Mesenchymal stem cell (in vitro differentiated cells and primary cell): ENCODE data around the gene BCKDHB.

ENCODE experiments used
- DNase-seq: peaks from one replicate; pipeline ENCODE4 v3.0.0-alpha.2; 2013
- H2AFZ ChIP-seq: one replicate; pipeline ENCODE4 v1.6.1; 2013; ENCODE audit warnings: low read depth, mild to moderate bottlenecking, control low read depth, inconsistent platforms, low read length, moderate library complexity
- H2AK5ac ChIP-seq: 2 replicates; pipeline ENCODE4 v1.6.1; 2013; ENCODE audit warnings: low read length, moderate library complexity, mild to moderate bottlenecking, inconsistent platforms; ENCODE audit not compliant: severe bottlenecking
- H2BK120ac ChIP-seq: one replicate; pipeline ENCODE4 v1.6.1; 2013; ENCODE audit warnings: low read depth, mild to moderate bottlenecking, inconsistent platforms, low read length, moderate library complexity
- H2BK12ac ChIP-seq, 2 experiments: one replicate each; pipeline ENCODE4 v1.6.1; 2013; ENCODE audit warnings: inconsistent platforms in 2 of 2, low read length in 2 of 2, mild to moderate bottlenecking in 2 of 2, moderate library complexity in 2 of 2, control low read depth in 1 of 2
- H2BK15ac ChIP-seq: one replicate; pipeline ENCODE4 v1.6.1; 2013; ENCODE audit warnings: mild to moderate bottlenecking, low read depth, inconsistent platforms; ENCODE audit not compliant: poor library complexity, severe bottlenecking
- H2BK5ac ChIP-seq: 2 replicates; pipeline ENCODE4 v1.6.1; 2013; ENCODE audit warnings: low read depth, mild to moderate bottlenecking, low read length, control low read depth, inconsistent platforms; ENCODE audit not compliant: poor library complexity, severe bottlenecking
- H3K14ac ChIP-seq, 2 experiments: one replicate each; pipeline ENCODE4 v1.6.1; 2013; ENCODE audit warnings: inconsistent platforms in 2 of 2, low read length in 2 of 2, control low read depth in 1 of 2, mild to moderate bottlenecking in 1 of 2, moderate library complexity in 1 of 2
- H3K18ac ChIP-seq, 2 experiments: one replicate each; pipeline ENCODE4 v1.6.1; 2013; ENCODE audit warnings: inconsistent platforms in 2 of 2, low read length in 2 of 2, control low read depth in 1 of 2, low read depth in 1 of 2, mild to moderate bottlenecking in 1 of 2
- H3K23ac ChIP-seq, 2 experiments: one replicate each; pipeline ENCODE4 v1.6.1; 2013; ENCODE audit warnings: inconsistent platforms in 2 of 2, low read length in 2 of 2, mild to moderate bottlenecking in 2 of 2, moderate library complexity in 2 of 2, control low read depth in 1 of 2
- H3K27ac ChIP-seq: 2 replicates; pipeline ENCODE4 v1.5.1; 2013; ENCODE audit warnings: mild to moderate bottlenecking, moderate library complexity, low read length, control low read depth, inconsistent platforms; ENCODE audit not compliant: poor library complexity, severe bottlenecking
- H3K27me3 ChIP-seq, 2 experiments: 2 replicates each; pipeline versions ENCODE4 v1.6.1 to v1.7.0; 2013; ENCODE audit warnings: low read length in 2 of 2, mild to moderate bottlenecking in 2 of 2, moderate library complexity in 2 of 2, control low read depth in 1 of 2, inconsistent platforms in 1 of 2; ENCODE audit not compliant: control insufficient read depth in 1 of 2, insufficient read depth in 1 of 2
- H3K36me3 ChIP-seq, 2 experiments: 2 replicates each; pipeline versions ENCODE4 v1.6.1 to v1.7.0; 2013; ENCODE audit warnings: low read length in 2 of 2, control low read depth in 1 of 2, inconsistent platforms in 1 of 2, low read depth in 1 of 2, mild to moderate bottlenecking in 1 of 2; ENCODE audit not compliant: insufficient read depth in 2 of 2, control insufficient read depth in 1 of 2
- H3K4ac ChIP-seq, 2 experiments: one replicate each; pipeline ENCODE4 v1.6.1; 2013; ENCODE audit warnings: inconsistent platforms in 2 of 2, low read length in 2 of 2, mild to moderate bottlenecking in 2 of 2, moderate library complexity in 2 of 2, control low read depth in 1 of 2, low read depth in 1 of 2
- H3K4me1 ChIP-seq: 2 replicates; pipeline ENCODE4 v1.6.1; 2013; ENCODE audit warnings: low read depth, low read length, control low read depth; ENCODE audit not compliant: control insufficient read depth, insufficient read depth
- H3K4me2 ChIP-seq: 2 replicates; pipeline ENCODE4 v1.6.1; 2013; ENCODE audit warnings: low read length, mild to moderate bottlenecking, inconsistent platforms; ENCODE audit not compliant: poor library complexity, severe bottlenecking
- H3K4me3 ChIP-seq, 2 experiments: 2 replicates each; pipeline versions ENCODE4 v1.5.1 to v1.7.0; 2013; ENCODE audit warnings: low read length in 2 of 2, mild to moderate bottlenecking in 2 of 2, control low read depth in 1 of 2, low read depth in 1 of 2; ENCODE audit not compliant: insufficient read depth in 1 of 2
- H3K79me1 ChIP-seq: replicated peaks from 2 replicates; pipeline ENCODE4 v1.6.1; 2013; ENCODE audit warnings: mild to moderate bottlenecking, control low read depth, low read length, inconsistent platforms; ENCODE audit not compliant: poor library complexity, severe bottlenecking
- H3K9ac ChIP-seq: 2 replicates; pipeline ENCODE4 v1.7.0; 2013; ENCODE audit warnings: mild to moderate bottlenecking, low read length, moderate library complexity
- H3K9me3 ChIP-seq: 2 replicates; pipeline ENCODE4 v1.7.0; 2013; ENCODE audit warnings: mild to moderate bottlenecking, low read length; ENCODE audit not compliant: control insufficient read depth
- H4K8ac ChIP-seq: one replicate; pipeline ENCODE4 v1.6.1; 2013; ENCODE audit warnings: inconsistent platforms, mild to moderate bottlenecking, low read length, moderate library complexity
- H4K91ac ChIP-seq: one replicate; pipeline ENCODE4 v1.6.1; 2013; ENCODE audit warnings: mild to moderate bottlenecking, low read length, inconsistent platforms
- WGBS: methylation state at CpG from one replicate; pipeline ENCODE4 v1.1.7; 2013; ENCODE audit warnings: mixed read lengths; 5-methylcytosine and 5-hydroxymethylcytosine counted together

Gene BCKDHB

GRCh38 chr6:80095600-80095999 lies 10.9 kb upstream of the BCKDHB start:
- no peak overlapping the region for H3K4me2 ChIP-seq
- H2AK5ac ChIP-seq = no peak overlapping the region
- H3K27me3 ChIP-seq = peaks cover 0 to 3% of the 10 kb centered on the region in 2 experiments
- H3K4me3 ChIP-seq = no peak overlapping the region
- DNase-seq = no peak
- H2BK120ac ChIP-seq = no peak overlapping the region
- no peak overlapping the region for H4K91ac ChIP-seq
- H2BK12ac ChIP-seq = no peak overlapping the region
- WGBS = 75% methylated on average over 3 of the region's 3 CpGs
- no peak overlapping the region for H3K9ac ChIP-seq
- H3K23ac ChIP-seq = no peak overlapping the region
- no peak overlapping the region for H2BK5ac ChIP-seq
- no peak overlapping the region for H2BK15ac ChIP-seq
- no peaks in the 10 kb centered on the region for H3K9me3 ChIP-seq
- H4K8ac ChIP-seq = no peak overlapping the region
- no peak overlapping the region for H3K14ac ChIP-seq
- H3K18ac ChIP-seq = no peak overlapping the region
- no peaks in the 10 kb centered on the region for H3K79me1 ChIP-seq
- H3K4ac ChIP-seq = no peak overlapping the region
- no peaks in the 10 kb centered on the region for H3K36me3 ChIP-seq
- no peaks in the 10 kb centered on the region for H3K4me1 ChIP-seq
- no peak overlapping the region for H2AFZ ChIP-seq
- no peak overlapping the region for H3K27ac ChIP-seq

GRCh38 chr6:80098392-80098791 lies 8.1 kb upstream of the BCKDHB start:
- no peak overlapping the region for H3K9ac ChIP-seq

GRCh38 chr6:80104520-80104919 lies 2.0 kb upstream of the BCKDHB start:
- Histone ChIP-seq H3K4me2 (no peak overlapping the region), H3K79me1 (no peaks in the 10 kb centered on the region), H3K23ac (no peak overlapping the region), H3K27ac (no peak overlapping the region), H4K8ac (no peak overlapping the region), H3K18ac (no peak overlapping the region), H4K91ac (no peak overlapping the region), H3K4me1 (no peaks in the 10 kb centered on the region), H3K4ac (no peak overlapping the region), H3K36me3 (no peaks in the 10 kb centered on the region), H2BK5ac (no peak overlapping the region), H3K27me3 (peaks cover 0 to 3% of the 10 kb centered on the region in 2 experiments), H3K4me3 (no peak overlapping the region), H3K9ac (no peak overlapping the region), H2BK12ac (no peak overlapping the region), H2AK5ac (no peak overlapping the region), H2BK15ac (no peak overlapping the region), H3K14ac (no peak overlapping the region), H3K9me3 (no peaks in the 10 kb centered on the region), H2AFZ (no peak overlapping the region), H2BK120ac (no peak overlapping the region)
- no peak for DNase-seq

More at GRCh38 chr6:80098392-80098791, 8.1 kb upstream of the BCKDHB start:
- Histone ChIP-seq H2BK12ac (no peak overlapping the region), H3K4me2 (no peak overlapping the region), H3K27ac (no peak overlapping the region), H3K14ac (no peak overlapping the region), H3K4ac (no peak overlapping the region), H3K23ac (no peak overlapping the region), H2BK120ac (no peak overlapping the region), H3K18ac (no peak overlapping the region), H3K4me1 (no peaks in the 10 kb centered on the region), H2AK5ac (no peak overlapping the region), H4K8ac (no peak overlapping the region), H3K27me3 (peaks cover 0 to 3% of the 10 kb centered on the region in 2 experiments), H3K36me3 (no peaks in the 10 kb centered on the region), H2BK5ac (no peak overlapping the region), H2BK15ac (no peak overlapping the region), H3K4me3 (no peak overlapping the region), H3K79me1 (no peaks in the 10 kb centered on the region), H2AFZ (no peak overlapping the region), H4K91ac (no peak overlapping the region), H3K9me3 (no peaks in the 10 kb centered on the region)
- DNase-seq = no peak

- no peak for DNase-seq
- Histone ChIP-seq H3K79me1 (peaks cover 6% of the 10 kb centered on the region), H2AFZ (no peak overlapping the region), H4K8ac (no peak overlapping the region), H3K27me3 (no peaks in the 10 kb centered on the region), H3K9ac (peak overlapping the region; percentile 89), H3K18ac (no peak overlapping the region), H3K23ac (no peak overlapping the region), H2BK120ac (no peak overlapping the region), H3K14ac (no peak overlapping the region), H2BK12ac (no peak overlapping the region), H3K4me3 (peak overlapping the region in 1 of 2 experiments; percentile 95), H3K36me3 (no peaks in the 10 kb centered on the region), H4K91ac (no peak overlapping the region), H3K4ac (no peak overlapping the region), H2BK5ac (no peak overlapping the region), H3K27ac (no peak overlapping the region), H3K4me2 (peak overlapping the region; percentile 33), H3K9me3 (no peaks in the 10 kb centered on the region), H3K4me1 (no peaks in the 10 kb centered on the region), H2AK5ac (no peak overlapping the region), H2BK15ac (no peak overlapping the region)
- WGBS = 0% methylated on average over 5 of the region's 6 CpGs
Measured at GRCh38 chr6:80105972-80106417, 476 bp upstream of the BCKDHB start.
